ENCODE data around the gene CCDC63. TPM values are rescaled to one million over a fixed set of nuclear protein-coding genes. Genes with fewer than 3 reads are reported as not detected.

CCDC63 gene
- total RNA-seq (2013), result not detected
- under 1 TPM in 1 of 3 donors, not detected in 2; 0.22 TPM for polyA plus RNA-seq
- polyA minus RNA-seq, result not detected in 2 replicates
- total RNA-seq, result 0 to 0.92 (median 0.07) reads per million in 11 experiments

DNA sequence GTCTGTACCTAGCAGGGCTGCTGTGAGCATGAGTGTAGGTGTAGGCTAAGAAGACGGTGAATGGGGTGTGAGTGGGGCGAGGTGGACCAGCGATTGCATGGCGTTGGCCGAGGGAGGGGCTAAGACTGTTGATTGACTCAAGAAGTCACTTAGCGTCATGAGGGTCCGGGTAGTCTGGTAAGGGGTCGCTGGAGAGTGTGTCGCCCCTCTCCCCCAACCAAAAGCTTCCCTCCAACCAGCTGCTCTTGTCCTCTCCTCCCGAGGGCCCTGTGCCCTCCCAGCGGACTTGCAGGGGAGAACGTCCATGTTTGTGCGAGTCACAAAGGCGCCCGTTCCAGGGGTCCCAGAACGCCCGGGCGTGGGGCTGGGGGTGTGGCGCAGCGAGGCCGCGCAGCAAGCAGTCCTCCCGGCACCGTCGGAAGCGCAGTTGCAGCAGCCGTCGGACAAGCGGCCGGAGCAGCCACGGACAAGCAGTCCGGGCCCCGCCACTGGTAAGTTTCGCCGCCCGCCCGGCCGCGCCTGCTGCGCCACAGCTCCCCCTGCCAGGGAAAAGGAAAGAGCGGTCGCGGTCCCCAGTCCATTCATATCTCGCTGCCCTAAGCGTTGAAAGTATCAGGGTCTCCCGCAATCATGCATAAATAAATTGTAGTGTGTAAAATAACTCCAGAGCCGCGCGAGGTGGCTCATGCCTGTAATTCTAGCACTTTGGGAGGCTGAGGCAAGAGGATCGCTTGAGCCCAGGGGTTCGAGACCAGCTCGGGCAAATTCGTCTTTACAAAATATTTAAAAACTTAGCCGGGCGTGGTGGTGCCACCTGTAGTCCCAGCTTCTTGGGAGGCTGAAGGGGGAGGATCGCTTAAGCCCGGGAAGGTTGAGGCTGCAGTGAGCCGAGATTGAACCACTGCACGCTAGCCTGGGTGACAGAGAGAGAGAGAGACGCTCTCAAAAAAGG lies at the start of gene CCDC63:
Gene CCDC63 (plus strand): TSS at position 373 of the 952 bp plus-strand sequence. CDS start 5,968 bp downstream, outside the sequence.
- H3K4me2 ChIP-seq (replicated peaks; ENCODE audit: extremely low read depth, low read length, poor library complexity, severe bottlenecking), result peak within 1 kb of the TSS; percentile 80
- WGBS (ENCODE audit: insufficient coverage), result 13% methylated on average over 44 of the region's 60 CpGs
- H3K4me1 ChIP-seq (ENCODE audit: control insufficient read depth in 1 of 2, insufficient read depth in 2 of 2, low read length in 2 of 2), result peaks cover 28 to 32% of the 10 kb centered on the region in 2 donors
- H3K79me2 ChIP-seq (ENCODE audit: insufficient read depth, low read length), result no peaks in the 10 kb centered on the region
- intact Hi-C loops (cut with micrococcal nuclease), result no loop called here
- TF ChIP-seq, protein P1, sequence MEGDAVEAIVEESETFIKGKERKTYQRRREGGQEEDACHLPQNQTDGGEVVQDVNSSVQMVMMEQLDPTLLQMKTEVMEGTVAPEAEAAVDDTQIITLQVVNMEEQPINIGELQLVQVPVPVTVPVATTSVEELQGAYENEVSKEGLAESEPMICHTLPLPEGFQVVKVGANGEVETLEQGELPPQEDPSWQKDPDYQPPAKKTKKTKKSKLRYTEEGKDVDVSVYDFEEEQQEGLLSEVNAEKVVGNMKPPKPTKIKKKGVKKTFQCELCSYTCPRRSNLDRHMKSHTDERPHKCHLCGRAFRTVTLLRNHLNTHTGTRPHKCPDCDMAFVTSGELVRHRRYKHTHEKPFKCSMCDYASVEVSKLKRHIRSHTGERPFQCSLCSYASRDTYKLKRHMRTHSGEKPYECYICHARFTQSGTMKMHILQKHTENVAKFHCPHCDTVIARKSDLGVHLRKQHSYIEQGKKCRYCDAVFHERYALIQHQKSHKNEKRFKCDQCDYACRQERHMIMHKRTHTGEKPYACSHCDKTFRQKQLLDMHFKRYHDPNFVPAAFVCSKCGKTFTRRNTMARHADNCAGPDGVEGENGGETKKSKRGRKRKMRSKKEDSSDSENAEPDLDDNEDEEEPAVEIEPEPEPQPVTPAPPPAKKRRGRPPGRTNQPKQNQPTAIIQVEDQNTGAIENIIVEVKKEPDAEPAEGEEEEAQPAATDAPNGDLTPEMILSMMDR (IDR thresholded peaks at IDR 0.05), result peak; percentile 67
- peaks cover 18 to 36% (median 34%) of the 10 kb centered on the region in 3 donors for H3K27me3 Mint-ChIP-seq (ENCODE audit: low read depth in 3 of 3)
- H3K27me3 ChIP-seq (ENCODE audit: control insufficient read depth in 2 of 2, insufficient read depth in 2 of 2, low read length in 2 of 2), result peaks cover 3 to 22% of the 10 kb centered on the region in 2 donors
- peak; percentile 35 to 59 (median 55) for DNase-seq
- peak within 1 kb of the TSS; percentile 29 to 71 (median 45) for H3K4me3 ChIP-seq (replicated peaks in 1 of 3; ENCODE audit: low read depth in 2 of 3, low read length in 3 of 3)
- H3K4me3 Mint-ChIP-seq, result peak within 1 kb of the TSS; percentile 82 to 90
- peak within 1 kb of the TSS; percentile 60 for H3K9ac ChIP-seq (ENCODE audit: insufficient read depth, low read length, poor library complexity, severe bottlenecking)
- H3K36me3 ChIP-seq (replicated peaks in 1 of 2; ENCODE audit: control insufficient read depth in 1 of 2, insufficient read depth in 2 of 2, low read length in 2 of 2), result no peaks in the 10 kb centered on the region
- no peaks in the 10 kb centered on the region for H4K20me1 ChIP-seq (ENCODE audit: insufficient read depth, low read length)
- H3K9me3 Mint-ChIP-seq, result peaks cover 3 to 11% (median 8%) of the 10 kb centered on the region in 7 donors
- peak within 1 kb of the TSS in 2 of 7 donors; percentile 19 to 21 for H3K27ac Mint-ChIP-seq
- H3K9me3 ChIP-seq (replicated peaks in 1 of 2; ENCODE audit: control insufficient read depth in 1 of 2, insufficient read depth in 1 of 2, low read length in 2 of 2), result peaks cover 0 to 2% of the 10 kb centered on the region in 2 donors
- H3K4me1 Mint-ChIP-seq, result peaks cover 31% of the 10 kb centered on the region
- peak within 1 kb of the TSS; percentile 89 for H2AFZ ChIP-seq (ENCODE audit: insufficient read depth, low read depth, low read length, poor library complexity, severe bottlenecking)
- H3K27ac ChIP-seq (ENCODE audit: low read depth in 1 of 2, low read length in 2 of 2), result no peak within 1 kb of the TSS
- no peaks in the 10 kb centered on the region for H3K36me3 Mint-ChIP-seq

DNA sequence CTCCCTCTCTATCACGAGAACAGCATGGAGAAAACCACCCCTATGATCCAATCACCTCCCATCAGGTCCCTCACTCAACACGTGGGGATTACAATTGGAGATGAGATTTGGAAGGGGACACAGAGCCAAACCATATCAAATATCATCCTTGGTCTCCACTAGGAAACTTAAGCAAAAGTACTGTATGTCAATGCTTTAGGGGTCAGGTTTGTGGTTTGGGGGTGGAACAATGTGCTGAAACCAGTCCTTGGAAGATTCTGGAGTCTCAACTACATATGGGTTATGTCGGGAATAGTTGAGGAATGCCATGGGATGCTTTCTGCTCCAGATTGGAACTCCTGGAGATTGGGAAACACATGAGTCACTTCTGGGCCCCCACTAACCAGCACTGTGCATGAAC lies 48.3 kb upstream of the CCDC63 start:
- no peak overlapping the region for H2AFZ ChIP-seq (ENCODE audit: insufficient read depth, low read depth, low read length, poor library complexity, severe bottlenecking)
- Mint-ChIP-seq H3K27me3 (ENCODE audit: low read depth in 3 of 3) (peaks cover 0 to 2% (median 1%) of the 10 kb centered on the region in 3 donors), H3K27ac (no peak overlapping the region), H3K4me3 (no peak overlapping the region), H3K36me3 (peaks cover 0 to 2% of the 10 kb centered on the region in 2 donors), H3K9me3 (peaks cover 0 to 22% (median 11%) of the 10 kb centered on the region in 7 donors), H3K4me1 (peaks cover 9% of the 10 kb centered on the region)
- H4K20me1 ChIP-seq (ENCODE audit: insufficient read depth, low read length), result no peaks in the 10 kb centered on the region
- H3K9ac ChIP-seq (ENCODE audit: insufficient read depth, low read length, poor library complexity, severe bottlenecking), result no peak overlapping the region
- no peak overlapping the region for H3K4me2 ChIP-seq (replicated peaks; ENCODE audit: extremely low read depth, low read length, poor library complexity, severe bottlenecking)
- DNase-seq, result no peak
- no peak overlapping the region for H3K27ac ChIP-seq (ENCODE audit: low read depth in 1 of 2, low read length in 2 of 2)
- WGBS (ENCODE audit: insufficient coverage), result 100% methylated on average over 1 of the region's 3 CpGs
- H3K4me1 ChIP-seq (ENCODE audit: control insufficient read depth in 1 of 2, insufficient read depth in 2 of 2, low read length in 2 of 2), result no peaks in the 10 kb centered on the region
- intact Hi-C loops (cut with micrococcal nuclease), result no loop called here
- no peaks in the 10 kb centered on the region for H3K9me3 ChIP-seq (replicated peaks in 1 of 2; ENCODE audit: control insufficient read depth in 1 of 2, insufficient read depth in 1 of 2, low read length in 2 of 2)
- no peak overlapping the region for H3K4me3 ChIP-seq (replicated peaks in 1 of 3; ENCODE audit: low read depth in 2 of 3, low read length in 3 of 3)
- H3K27me3 ChIP-seq (ENCODE audit: control insufficient read depth in 2 of 2, insufficient read depth in 2 of 2, low read length in 2 of 2), result no peaks in the 10 kb centered on the region
- TF ChIP-seq, protein P1 (IDR thresholded peaks at IDR 0.05), result no peak
- no peaks in the 10 kb centered on the region for H3K79me2 ChIP-seq (ENCODE audit: insufficient read depth, low read length)
- no peaks in the 10 kb centered on the region for H3K36me3 ChIP-seq (replicated peaks in 1 of 2; ENCODE audit: control insufficient read depth in 1 of 2, insufficient read depth in 2 of 2, low read length in 2 of 2)

Measured in CD14-positive monocyte (primary cell).